H1 (cell line): Measurements from ENCODE around the gene CD44. TPM values are rescaled to one million over a fixed set of nuclear protein-coding genes. Genes with fewer than 3 reads are reported as not detected.

Source experiments
- CTCF ChIA-PET: fragments of 300-600 bp; sonication (Branson Sonifier 250); formaldehyde crosslinking; loops from one replicate; lab custom pipeline; 2021; ENCODE audit not compliant: partially characterized antibody; lab: Charles Lee
- POLR2A ChIA-PET: fragments of 300-600 bp; sonication (Branson Sonifier 250); formaldehyde crosslinking; loops from one replicate; lab custom pipeline; 2021; ENCODE audit warnings: inconsistent platforms; ENCODE audit not compliant: partially characterized antibody; lab: Charles Lee
- DNase-seq, 2 experiments: peaks; one replicate each; pipeline versions ENCODE4 v3.0.0 to v3.0.0-alpha.2; 2010 to 2022; ENCODE audit warnings: low spot score in 2 of 2, low read depth in 1 of 2, mixed read lengths in 1 of 2
- FAIRE-seq: peaks from 2 replicates; lab custom pipeline; 2011; peaks lifted over from hg19 to GRCh38; lab: Jason Lieb, UNC
- H2AFZ ChIP-seq: 2 replicates; pipeline ENCODE4 v1.8.1; 2012; ENCODE audit warnings: low read length, inconsistent platforms
- H2AK5ac ChIP-seq: 2 replicates; pipeline ENCODE4 v1.6.1; 2013; ENCODE audit warnings: low read depth, low read length
- H2BK120ac ChIP-seq: replicated peaks from 2 replicates; pipeline ENCODE3; 2013; ENCODE audit warnings: low read depth, low read length, inconsistent platforms
- H2BK12ac ChIP-seq: 2 replicates; pipeline ENCODE4 v1.6.1; 2013; ENCODE audit warnings: low read depth, low read length
- H2BK15ac ChIP-seq: 2 replicates; pipeline ENCODE4 v1.6.1; 2013; ENCODE audit warnings: low read length
- H2BK20ac ChIP-seq: 2 replicates; pipeline ENCODE4 v1.6.1; 2013; ENCODE audit warnings: low read length
- H2BK5ac ChIP-seq: 2 replicates; pipeline ENCODE4 v1.6.1; 2013; ENCODE audit warnings: low read depth, low read length
- H3K14ac ChIP-seq: 2 replicates; pipeline ENCODE4 v1.6.1; 2013; ENCODE audit warnings: inconsistent platforms; ENCODE audit not compliant: insufficient read length
- H3K18ac ChIP-seq: 2 replicates; pipeline ENCODE4 v1.6.1; 2013; ENCODE audit warnings: low read length; ENCODE audit errors: extremely low read depth
- H3K23ac ChIP-seq: 2 replicates; pipeline ENCODE4 v1.6.1; 2013; ENCODE audit warnings: inconsistent platforms; ENCODE audit not compliant: insufficient read length
- H3K23me2 ChIP-seq: 2 replicates; pipeline ENCODE4 v1.6.1; 2013; ENCODE audit warnings: low read depth, low read length
- H3K27ac ChIP-seq: 2 replicates; pipeline ENCODE4 v1.6.1; 2011; ENCODE audit warnings: low read depth, low read length, inconsistent platforms
- H3K27me3 ChIP-seq, 4 experiments: replicated peaks in 1 of 4; 1 replicate in 1 of 4; 2 replicates in 3 of 4; pipeline versions ENCODE4 v1.6.1 to v1.8.1; 2011 to 2013; ENCODE audit warnings: low read length in 3 of 4, mild to moderate bottlenecking in 3 of 4, inconsistent platforms in 2 of 4, mixed read lengths in 2 of 4, moderate library complexity in 1 of 4; ENCODE audit not compliant: control insufficient read depth in 3 of 4, insufficient read depth in 3 of 4; ENCODE audit errors: extremely low read depth in 1 of 4
- H3K36me3 ChIP-seq, 4 experiments: 2 replicates each; pipeline versions ENCODE4 v1.6.1 to v1.8.1; 2011 to 2013; ENCODE audit warnings: mild to moderate bottlenecking in 4 of 4, low read length in 3 of 4, moderate library complexity in 2 of 4, control low read depth in 1 of 4, inconsistent platforms in 1 of 4; ENCODE audit not compliant: insufficient read depth in 4 of 4, control insufficient read depth in 2 of 4
- H3K4ac ChIP-seq: replicated peaks from 2 replicates; pipeline ENCODE3; 2013; ENCODE audit warnings: low read length, low read depth, mixed read lengths, inconsistent platforms; ENCODE audit not compliant: insufficient read length
- H3K4me1 ChIP-seq, 4 experiments: replicated peaks in 1 of 4; 1 replicate in 1 of 4; 2 replicates in 3 of 4; pipeline versions ENCODE4 v1.6.1 to v1.8.1; 2011 to 2013; ENCODE audit warnings: low read length in 3 of 4, inconsistent platforms in 2 of 4, mixed read lengths in 1 of 4; ENCODE audit not compliant: insufficient read depth in 4 of 4, control insufficient read depth in 3 of 4
- H3K4me2 ChIP-seq, 2 experiments: 2 replicates each; pipeline versions ENCODE4 v1.6.1 to v1.8.1; 2011 to 2013; ENCODE audit warnings: low read depth in 2 of 2, low read length in 2 of 2, control low read depth in 1 of 2, inconsistent platforms in 1 of 2, mild to moderate bottlenecking in 1 of 2; ENCODE audit not compliant: insufficient read depth in 1 of 2
- H3K4me3 ChIP-seq, 4 experiments: fragments of 200-600, 300-600 bp in 1 of 4; sonication (generic), shearing (Covaris generic), sonication (Bioruptor Twin) in 1 of 4; 2 replicates each; pipeline versions ENCODE4 v1.5.1 to v1.8.1; 2011 to 2016; ENCODE audit warnings: low read length in 4 of 4, low read depth in 3 of 4, control low read depth in 2 of 4, inconsistent platforms in 2 of 4, mild to moderate bottlenecking in 2 of 4, mixed read lengths in 1 of 4, moderate library complexity in 1 of 4; ENCODE audit not compliant: insufficient read depth in 2 of 4; ENCODE audit errors: extremely low read depth in 1 of 4
- H3K56ac ChIP-seq: replicated peaks from 2 replicates; pipeline ENCODE3; 2013; ENCODE audit warnings: low read depth, mild to moderate bottlenecking, mixed read lengths, low read length, inconsistent platforms; ENCODE audit not compliant: insufficient read length
- H3K79me1 ChIP-seq: 2 replicates; pipeline ENCODE4 v1.6.1; 2013; ENCODE audit warnings: low read depth, low read length, control low read depth
- H3K79me2 ChIP-seq, 2 experiments: 2 replicates each; pipeline versions ENCODE4 v1.6.1 to v1.8.1; 2012 to 2013; ENCODE audit warnings: low read length in 2 of 2, mild to moderate bottlenecking in 2 of 2, inconsistent platforms in 1 of 2; ENCODE audit not compliant: insufficient read depth in 2 of 2, control insufficient read depth in 1 of 2
- H3K9ac ChIP-seq, 4 experiments: replicated peaks in 1 of 4; 1 replicate in 1 of 4; 2 replicates in 3 of 4; pipeline versions ENCODE4 v1.6.1 to v1.8.1; 2011 to 2013; ENCODE audit warnings: low read depth in 3 of 4, low read length in 3 of 4, control low read depth in 2 of 4, mild to moderate bottlenecking in 2 of 4, moderate library complexity in 2 of 4, inconsistent platforms in 1 of 4; ENCODE audit errors: extremely low read depth in 1 of 4
- H3K9me3 ChIP-seq, 2 experiments: 2 replicates each; pipeline versions ENCODE4 v1.6.1 to v1.8.1; 2012 to 2013; ENCODE audit warnings: mild to moderate bottlenecking in 2 of 2, moderate library complexity in 2 of 2, control low read depth in 1 of 2, inconsistent platforms in 1 of 2, low read depth in 1 of 2, low read length in 1 of 2, mixed read lengths in 1 of 2; ENCODE audit not compliant: insufficient read depth in 2 of 2
- H4K20me1 ChIP-seq, 2 experiments: replicated peaks in 1 of 2; 2 replicates each; pipeline versions ENCODE3 to v1.8.1; 2011 to 2013; ENCODE audit warnings: inconsistent platforms in 2 of 2, low read length in 2 of 2, mild to moderate bottlenecking in 1 of 2; ENCODE audit not compliant: insufficient read depth in 2 of 2, control insufficient read depth in 1 of 2
- H4K5ac ChIP-seq: 2 replicates; pipeline ENCODE4 v1.6.1; 2013; ENCODE audit warnings: low read length, low read depth, mixed read lengths, inconsistent platforms; ENCODE audit not compliant: insufficient read length
- H4K8ac ChIP-seq: 2 replicates; pipeline ENCODE4 v1.8.0; 2013; ENCODE audit warnings: mild to moderate bottlenecking, moderate library complexity, low read length, inconsistent platforms; ENCODE audit not compliant: insufficient read depth; ENCODE audit errors: extremely low read depth
- H4K91ac ChIP-seq: replicated peaks from 2 replicates; pipeline ENCODE3; 2013; ENCODE audit warnings: low read length, mixed read lengths, inconsistent platforms; ENCODE audit not compliant: insufficient read length
- BACH1 ChIP-seq: IDR thresholded peaks from 2 replicates; pipeline ENCODE4 v1.6.1; 2012; ENCODE audit warnings: low read length, improper control_type of control experiment
- CREB1 ChIP-seq: IDR thresholded peaks from 2 replicates; pipeline ENCODE4 v1.6.1; 2012; ENCODE audit warnings: inconsistent platforms
- CTBP2 ChIP-seq: IDR thresholded peaks from 2 replicates; pipeline ENCODE4 v1.7.0; 2011; ENCODE audit warnings: borderline replicate concordance, mild to moderate bottlenecking, moderate library complexity, mixed read lengths, low read length; ENCODE audit not compliant: insufficient read depth, insufficient read length
- GTF2F1 ChIP-seq: IDR thresholded peaks from 2 replicates; pipeline ENCODE4 v1.6.1; 2012; ENCODE audit warnings: low read depth, low read length, improper control_type of control experiment, borderline replicate concordance
- HDAC2 ChIP-seq, 2 experiments: fragments of 300-600 bp in 1 of 2; sonication (generic) in 1 of 2; IDR thresholded peaks; 2 replicates each; pipeline ENCODE4 v1.6.1; 2011 to 2012; ENCODE audit warnings: low read depth in 2 of 2, low read length in 2 of 2, mild to moderate bottlenecking in 2 of 2, moderate library complexity in 2 of 2, borderline replicate concordance in 1 of 2, inconsistent platforms in 1 of 2
- MAFK ChIP-seq: IDR thresholded peaks from 2 replicates; pipeline ENCODE4 v1.6.1; 2012; ENCODE audit warnings: low read depth, mild to moderate bottlenecking, improper control_type of control experiment, low read length
- NANOG ChIP-seq: IDR thresholded peaks from 2 replicates; pipeline ENCODE4 v1.6.1; 2011; ENCODE audit warnings: low read length, low read depth, mild to moderate bottlenecking, inconsistent platforms; ENCODE audit not compliant: insufficient read depth, poor library complexity, severe bottlenecking
- NRF1 ChIP-seq: IDR thresholded peaks from 2 replicates; pipeline ENCODE4 v1.6.1; 2011; ENCODE audit warnings: mild to moderate bottlenecking, low read depth, low read length, improper control_type of control experiment
- POLR2A ChIP-seq, 2 experiments: IDR thresholded peaks; 1 replicate in 1 of 2; 2 replicates in 1 of 2; pipeline ENCODE4 v1.6.1; 2011; ENCODE audit warnings: low read depth in 2 of 2, low read length in 2 of 2, mild to moderate bottlenecking in 2 of 2; ENCODE audit errors: control extremely low read depth in 1 of 2
- RAD21 ChIP-seq, 2 experiments: IDR thresholded peaks in 1 of 2; conservative IDR thresholded peaks in 1 of 2; 2 replicates each; pipeline ENCODE4 v1.6.1; 2011; ENCODE audit warnings: low read depth in 2 of 2, low read length in 2 of 2, improper control_type of control experiment in 1 of 2, inconsistent platforms in 1 of 2, mild to moderate bottlenecking in 1 of 2, moderate library complexity in 1 of 2
- RFX5 ChIP-seq: IDR thresholded peaks from 2 replicates; pipeline ENCODE4 v1.6.1; 2011; ENCODE audit warnings: low read depth, low read length, improper control_type of control experiment, borderline replicate concordance
- SUZ12 ChIP-seq: fragments of 200-600 bp; sonication (generic); IDR thresholded peaks from 2 replicates; pipeline ENCODE4 v1.6.1; 2012; ENCODE audit warnings: mild to moderate bottlenecking, inconsistent platforms, low read length, moderate library complexity, mixed read lengths
- TBP ChIP-seq: IDR thresholded peaks from 2 replicates; pipeline ENCODE4 v1.6.1; 2011; ENCODE audit warnings: low read depth, low read length, improper control_type of control experiment
- WGBS, 2 experiments: shearing (Covaris generic) in 1 of 2; methylation state at CpG; one replicate each; pipeline versions ENCODE4 v1.1.6 to v1.1.7; 2013 to 2015; ENCODE audit warnings: low lambda C conversion rate in 2 of 2, mixed read lengths in 2 of 2, inconsistent platforms in 1 of 2, low coverage in 1 of 2, missing lambda C conversion rate in 1 of 2; ENCODE audit not compliant: insufficient replicate concordance in 2 of 2, insufficient coverage in 1 of 2, insufficient read length in 1 of 2; ENCODE audit errors: extremely low coverage in 1 of 2, missing lambda C conversion rate in 1 of 2; 5-methylcytosine and 5-hydroxymethylcytosine counted together
- polyA plus RNA-seq, 7 experiments: library from polyadenylated mRNA; depleted of rRNA in 3 of 7; stranded (reverse) in 5 of 7; unstranded in 2 of 7; fragments of >200 nt in 5 of 7; fragments of 200-250 nt in 2 of 7; gene quantifications; 1 replicate in 5 of 7; 2 replicates in 1 of 7; 4 replicates in 1 of 7; pipeline versions ENCODE4 v1.2.1 to v1.2.3, GENCODE V29; 2011 to 2013; ENCODE audit warnings: missing spikeins in 2 of 7, mixed read lengths in 2 of 7
- total RNA-seq: library from RNA; stranded (reverse); fragmentation: NEBNext Ultra II Directional; extraction: Animal tissue kit (Norgen Biotek cat#: 25700); gene quantifications from 2 replicates; pipeline ENCODE4 v1.2.1, GENCODE V29; 2021
- TF ChIP-seq, protein P1 (sequence below): IDR thresholded peaks from 2 replicates; pipeline ENCODE4 v1.6.1; 2012; ENCODE audit warnings: inconsistent platforms

The CD44 gene
- total and polyA plus RNA-seq, 2 of the 8 experiments (the other 6 are each of a cell fraction or from before 2014, with no cell fraction given) = 11.8 to 13.7 TPM

DNA sequence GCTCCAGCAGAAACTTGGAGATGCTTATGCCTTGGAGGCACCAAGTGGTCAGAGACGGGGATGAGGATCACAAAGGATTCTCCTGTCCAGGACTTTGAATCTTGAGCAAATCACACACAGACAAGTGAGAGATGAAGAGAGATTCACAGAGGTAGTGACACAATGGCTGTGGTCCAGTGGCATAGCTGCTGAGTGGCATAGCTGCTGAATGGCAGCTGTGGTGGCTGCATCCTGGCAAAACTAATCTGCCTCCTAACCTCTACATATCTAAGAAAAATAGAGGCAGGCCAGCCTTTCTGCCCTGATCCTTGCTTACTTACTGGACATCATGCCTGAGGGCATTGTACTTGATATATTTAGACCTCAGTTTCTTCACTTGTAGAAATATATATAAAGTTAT lies 102.6 kb downstream of the CD44 start:
- CTCF ChIA-PET = interaction anchor here (0.6 to 1.6 kb wide), 2 partner anchors 50 to 150 kb away, joined by 3 to 4 read pairs; no protein-coding TSS in a partner anchor
- Histone ChIP-seq H3K79me1 (no peaks in the 10 kb centered on the region), H3K4me2 (no peak overlapping the region), H3K56ac (no peak overlapping the region), H2AK5ac (no peak overlapping the region), H3K4ac (no peak overlapping the region), H3K23ac (no peak overlapping the region), H3K23me2 (no peaks in the 10 kb centered on the region), H3K27me3 (no peaks in the 10 kb centered on the region; a peak in 2 of 7 replicates), H3K36me3 (no peaks in the 10 kb centered on the region), H3K4me3 (no peak overlapping the region), H3K27ac (no peak overlapping the region), H3K79me2 (no peaks in the 10 kb centered on the region), H3K9me3 (no peaks in the 10 kb centered on the region), H2BK20ac (no peak overlapping the region), H2BK15ac (no peak overlapping the region), H2BK12ac (no peak overlapping the region), H3K14ac (no peak overlapping the region), H4K20me1 (no peaks in the 10 kb centered on the region), H4K91ac (no peak overlapping the region), H3K9ac (no peak overlapping the region), H2AFZ (no peak overlapping the region), H2BK5ac (no peak overlapping the region), H4K5ac (no peak overlapping the region), H3K4me1 (peaks cover 0 to 2% (median 2%) of the 10 kb centered on the region in 4 experiments; a peak in 4 of 7 replicates), H2BK120ac (no peak overlapping the region), H3K18ac (no peak overlapping the region), H4K8ac (no peak overlapping the region)
- 100% methylated on average over 1 of the region's 1 CpG; no CpG with 5 or more reads in 1 of the 2 experiments for WGBS, 2 experiments
- POLR2A ChIA-PET = no interaction called here
- DNase-seq (no peak), FAIRE-seq (no peak)
- TF ChIP-seq NANOG (no peak), HDAC2 (IDR thresholded peaks at IDR 0.05; ENCODE audit: borderline replicate concordance in 1 of 2, low read depth in 2 of 2, low read length in 2 of 2) (no peak), RAD21 (IDR thresholded peaks at IDR 0.05 in 1 of 2, conservative IDR thresholded peaks at IDR 0.05 in 1 of 2; ENCODE audit: low read depth in 2 of 2, low read length in 2 of 2) (no peak), TBP (no peak), POLR2A (IDR thresholded peaks at IDR 0.05; ENCODE audit: control extremely low read depth in 1 of 2, low read depth in 2 of 2, low read length in 2 of 2) (no peak), CTBP2 (no peak), NRF1 (no peak), SUZ12 (no peak), GTF2F1 (no peak), RFX5 (no peak), CREB1 (no peak), MAFK (no peak), BACH1 (no peak)
- TF ChIP-seq, protein P1, sequence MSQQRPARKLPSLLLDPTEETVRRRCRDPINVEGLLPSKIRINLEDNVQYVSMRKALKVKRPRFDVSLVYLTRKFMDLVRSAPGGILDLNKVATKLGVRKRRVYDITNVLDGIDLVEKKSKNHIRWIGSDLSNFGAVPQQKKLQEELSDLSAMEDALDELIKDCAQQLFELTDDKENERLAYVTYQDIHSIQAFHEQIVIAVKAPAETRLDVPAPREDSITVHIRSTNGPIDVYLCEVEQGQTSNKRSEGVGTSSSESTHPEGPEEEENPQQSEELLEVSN = no peak
